ENCODE results near the gene CAPNS2.

DNA sequence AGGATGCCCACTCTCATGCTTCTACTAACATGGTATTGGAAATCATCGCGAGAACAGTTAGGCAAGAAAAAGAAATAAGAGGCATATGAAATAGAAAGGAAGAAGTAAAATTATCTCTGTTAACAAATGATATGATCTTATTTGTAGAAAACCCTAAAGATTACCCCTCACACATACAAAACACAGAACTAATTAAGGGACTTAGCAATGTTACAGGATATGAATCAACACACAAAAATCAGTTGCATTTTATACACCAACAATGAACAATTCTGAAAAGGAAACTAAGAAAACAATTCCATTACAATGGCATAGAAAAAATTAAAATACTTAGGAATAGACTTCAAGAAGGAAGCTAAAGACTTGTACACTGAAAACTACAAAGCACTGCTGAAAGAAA, 2.7 kb upstream of the CAPNS2 start:
- TF ChIP-seq, protein P1, sequence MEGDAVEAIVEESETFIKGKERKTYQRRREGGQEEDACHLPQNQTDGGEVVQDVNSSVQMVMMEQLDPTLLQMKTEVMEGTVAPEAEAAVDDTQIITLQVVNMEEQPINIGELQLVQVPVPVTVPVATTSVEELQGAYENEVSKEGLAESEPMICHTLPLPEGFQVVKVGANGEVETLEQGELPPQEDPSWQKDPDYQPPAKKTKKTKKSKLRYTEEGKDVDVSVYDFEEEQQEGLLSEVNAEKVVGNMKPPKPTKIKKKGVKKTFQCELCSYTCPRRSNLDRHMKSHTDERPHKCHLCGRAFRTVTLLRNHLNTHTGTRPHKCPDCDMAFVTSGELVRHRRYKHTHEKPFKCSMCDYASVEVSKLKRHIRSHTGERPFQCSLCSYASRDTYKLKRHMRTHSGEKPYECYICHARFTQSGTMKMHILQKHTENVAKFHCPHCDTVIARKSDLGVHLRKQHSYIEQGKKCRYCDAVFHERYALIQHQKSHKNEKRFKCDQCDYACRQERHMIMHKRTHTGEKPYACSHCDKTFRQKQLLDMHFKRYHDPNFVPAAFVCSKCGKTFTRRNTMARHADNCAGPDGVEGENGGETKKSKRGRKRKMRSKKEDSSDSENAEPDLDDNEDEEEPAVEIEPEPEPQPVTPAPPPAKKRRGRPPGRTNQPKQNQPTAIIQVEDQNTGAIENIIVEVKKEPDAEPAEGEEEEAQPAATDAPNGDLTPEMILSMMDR (IDR thresholded peaks at IDR 0.05; ENCODE audit: insufficient read depth, low read depth, low read length): no peak
- no peak for TF ChIP-seq EZH2 (IDR thresholded peaks at IDR 0.05; ENCODE audit: insufficient read depth, low read length)
